ENCODE measurements around the gene HNRNPCL4.
"Not testable (repeated sequence)": the region's sequence is repeated elsewhere in the genome, so short reads cannot be mapped to it uniquely, and the experiment has no call there.

DNA sequence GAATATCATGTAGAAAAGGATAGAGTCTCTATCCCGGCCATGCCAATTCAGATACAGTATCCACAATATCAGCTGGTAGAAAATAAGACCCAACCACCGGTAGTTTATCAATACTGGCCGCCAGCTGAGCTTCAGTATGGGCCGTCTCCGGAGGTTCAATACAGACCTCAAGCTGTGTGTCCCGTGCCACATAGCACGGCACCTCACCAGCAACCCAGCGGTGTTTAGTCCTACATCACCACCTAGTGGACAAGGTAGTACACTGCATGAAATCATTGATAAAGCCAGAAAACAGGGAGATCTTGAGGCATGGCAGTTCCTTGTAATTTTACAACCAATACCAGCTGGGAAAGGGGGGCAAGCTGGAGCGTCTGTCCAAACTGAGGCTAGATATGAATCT lies 43.3 kb upstream of the HNRNPCL4 start:
- TF ChIP-seq POLR2A (IDR thresholded peaks at IDR 0.05) = not testable (repeated sequence)
- TF ChIP-seq, protein P1, sequence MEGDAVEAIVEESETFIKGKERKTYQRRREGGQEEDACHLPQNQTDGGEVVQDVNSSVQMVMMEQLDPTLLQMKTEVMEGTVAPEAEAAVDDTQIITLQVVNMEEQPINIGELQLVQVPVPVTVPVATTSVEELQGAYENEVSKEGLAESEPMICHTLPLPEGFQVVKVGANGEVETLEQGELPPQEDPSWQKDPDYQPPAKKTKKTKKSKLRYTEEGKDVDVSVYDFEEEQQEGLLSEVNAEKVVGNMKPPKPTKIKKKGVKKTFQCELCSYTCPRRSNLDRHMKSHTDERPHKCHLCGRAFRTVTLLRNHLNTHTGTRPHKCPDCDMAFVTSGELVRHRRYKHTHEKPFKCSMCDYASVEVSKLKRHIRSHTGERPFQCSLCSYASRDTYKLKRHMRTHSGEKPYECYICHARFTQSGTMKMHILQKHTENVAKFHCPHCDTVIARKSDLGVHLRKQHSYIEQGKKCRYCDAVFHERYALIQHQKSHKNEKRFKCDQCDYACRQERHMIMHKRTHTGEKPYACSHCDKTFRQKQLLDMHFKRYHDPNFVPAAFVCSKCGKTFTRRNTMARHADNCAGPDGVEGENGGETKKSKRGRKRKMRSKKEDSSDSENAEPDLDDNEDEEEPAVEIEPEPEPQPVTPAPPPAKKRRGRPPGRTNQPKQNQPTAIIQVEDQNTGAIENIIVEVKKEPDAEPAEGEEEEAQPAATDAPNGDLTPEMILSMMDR (IDR thresholded peaks at IDR 0.05) = not testable (repeated sequence)
